HEK293 (cell line): ENCODE measurements around the gene IGFLR1.

Source experiments
- BCL6B ChIP-seq: fragments of 450-650 bp; formaldehyde crosslinking; IDR thresholded peaks from 2 replicates; pipeline ENCODE4 v1.5.1; 2017; ENCODE audit warnings: missing biosample characterization, missing genetic modification characterization
- KLF1 ChIP-seq: fragments of 450-650 bp; formaldehyde crosslinking; IDR thresholded peaks from 2 replicates; pipeline ENCODE4 v1.5.1; 2016; ENCODE audit warnings: missing biosample characterization, missing genetic modification characterization
- SALL2 ChIP-seq: fragments of 450-650 bp; formaldehyde crosslinking; IDR thresholded peaks from 2 replicates; pipeline ENCODE4 v1.5.0; 2017; ENCODE audit warnings: missing biosample characterization, mild to moderate bottlenecking, missing genetic modification characterization, borderline replicate concordance
- SETDB1 ChIP-seq: IDR thresholded peaks from one replicate; pipeline ENCODE4 v1.6.1; 2017; ENCODE audit warnings: mild to moderate bottlenecking, low read length, moderate library complexity, mixed read lengths; ENCODE audit not compliant: insufficient read length
- WT1 ChIP-seq: fragments of 450-650 bp; formaldehyde crosslinking; IDR thresholded peaks from 2 replicates; pipeline ENCODE4 v1.5.1; 2016; ENCODE audit warnings: missing biosample characterization, missing genetic modification characterization
- ZBTB1 ChIP-seq: fragments of 450-650 bp; formaldehyde crosslinking; IDR thresholded peaks from 2 replicates; pipeline ENCODE4 v1.5.1; 2016; ENCODE audit warnings: missing biosample characterization, missing genetic modification characterization
- ZBTB21 ChIP-seq: fragments of 450-650 bp; formaldehyde crosslinking; IDR thresholded peaks from 2 replicates; pipeline ENCODE4 v1.5.1; 2017; ENCODE audit warnings: missing biosample characterization, missing genetic modification characterization
- ZBTB6 ChIP-seq: fragments of 450-650 bp; formaldehyde crosslinking; IDR thresholded peaks from 2 replicates; pipeline ENCODE4 v1.5.1; 2017; ENCODE audit warnings: missing biosample characterization, missing genetic modification characterization
- ZIC2 ChIP-seq: fragments of 450-650 bp; formaldehyde crosslinking; IDR thresholded peaks from 2 replicates; pipeline ENCODE4 v1.5.1; 2016; ENCODE audit warnings: missing biosample characterization, missing genetic modification characterization
- ZNF114 ChIP-seq: fragments of 450-650 bp; formaldehyde crosslinking; IDR thresholded peaks from 2 replicates; pipeline ENCODE4 v1.5.0; 2017; ENCODE audit warnings: missing biosample characterization, missing genetic modification characterization
- ZNF175 ChIP-seq: fragments of 450-650 bp; formaldehyde crosslinking; IDR thresholded peaks from 2 replicates; pipeline ENCODE4 v1.5.1; 2016; ENCODE audit warnings: missing biosample characterization, missing genetic modification characterization
- ZNF24 ChIP-seq: fragments of 450-650 bp; formaldehyde crosslinking; IDR thresholded peaks from 2 replicates; pipeline ENCODE4 v1.5.1; 2016; ENCODE audit warnings: missing biosample characterization, missing genetic modification characterization
- ZNF248 ChIP-seq: fragments of 450-650 bp; formaldehyde crosslinking; IDR thresholded peaks from 2 replicates; pipeline ENCODE4 v1.5.1; 2017; ENCODE audit warnings: missing biosample characterization, missing genetic modification characterization
- ZNF26 ChIP-seq: fragments of 450-650 bp; formaldehyde crosslinking; IDR thresholded peaks from 2 replicates; pipeline ENCODE4 v1.5.1; 2016; ENCODE audit warnings: missing biosample characterization, missing genetic modification characterization
- ZNF280C ChIP-seq: fragments of 450-650 bp; formaldehyde crosslinking; IDR thresholded peaks from 2 replicates; pipeline ENCODE4 v1.5.1; 2016; ENCODE audit warnings: missing biosample characterization, missing genetic modification characterization
- ZNF37A ChIP-seq: fragments of 450-650 bp; IDR thresholded peaks from 2 replicates; pipeline ENCODE4 v1.5.1; 2018; ENCODE audit warnings: missing biosample characterization, missing genetic modification characterization
- ZNF416 ChIP-seq: fragments of 450-650 bp; formaldehyde crosslinking; IDR thresholded peaks from 2 replicates; pipeline ENCODE4 v1.5.1; 2016; ENCODE audit warnings: missing biosample characterization, missing genetic modification characterization
- ZNF426 ChIP-seq: fragments of 450-650 bp; formaldehyde crosslinking; IDR thresholded peaks from 2 replicates; pipeline ENCODE4 v1.5.1; 2017; ENCODE audit warnings: missing biosample characterization, missing genetic modification characterization, mild to moderate bottlenecking, inconsistent platforms, moderate library complexity
- ZNF510 ChIP-seq: fragments of 450-650 bp; formaldehyde crosslinking; IDR thresholded peaks from 2 replicates; pipeline ENCODE4 v1.5.1; 2018; ENCODE audit warnings: mild to moderate bottlenecking, missing genetic modification characterization, missing biosample characterization; ENCODE audit not compliant: insufficient replicate concordance
- ZNF521 ChIP-seq: fragments of 450-650 bp; formaldehyde crosslinking; IDR thresholded peaks from 2 replicates; pipeline ENCODE4 v1.5.1; 2017; ENCODE audit warnings: missing biosample characterization, mild to moderate bottlenecking, missing genetic modification characterization
- ZNF548 ChIP-seq: fragments of 450-650 bp; formaldehyde crosslinking; IDR thresholded peaks from 2 replicates; pipeline ENCODE4 v1.5.1; 2016; ENCODE audit warnings: missing biosample characterization, missing genetic modification characterization
- ZNF555 ChIP-seq: fragments of 450-650 bp; formaldehyde crosslinking; conservative IDR thresholded peaks from 2 replicates; pipeline ENCODE4 v1.5.1; 2017; ENCODE audit warnings: missing biosample characterization, mild to moderate bottlenecking, missing genetic modification characterization, inconsistent platforms
- ZNF645 ChIP-seq: fragments of 450-650 bp; formaldehyde crosslinking; IDR thresholded peaks from 2 replicates; pipeline ENCODE4; 2016; ENCODE audit warnings: missing biosample characterization, missing genetic modification characterization
- ZNF658 ChIP-seq: fragments of 450-650 bp; formaldehyde crosslinking; IDR thresholded peaks from 2 replicates; pipeline ENCODE4; 2016; ENCODE audit warnings: missing biosample characterization, missing genetic modification characterization
- ZNF677 ChIP-seq: fragments of 450-650 bp; IDR thresholded peaks from 2 replicates; pipeline ENCODE4 v1.5.0; 2018; ENCODE audit warnings: missing biosample characterization, mild to moderate bottlenecking, missing genetic modification characterization, moderate library complexity
- ZNF692 ChIP-seq: fragments of 450-650 bp; formaldehyde crosslinking; IDR thresholded peaks from 2 replicates; pipeline ENCODE4 v1.5.1; 2016; ENCODE audit warnings: missing biosample characterization, missing genetic modification characterization
- ZNF76 ChIP-seq: fragments of 450-650 bp; formaldehyde crosslinking; IDR thresholded peaks from 2 replicates; pipeline ENCODE4; 2016; ENCODE audit warnings: low read depth, missing biosample characterization, missing genetic modification characterization, borderline replicate concordance
- ZNF785 ChIP-seq: fragments of 450-650 bp; formaldehyde crosslinking; IDR thresholded peaks from 2 replicates; pipeline ENCODE4 v1.5.1; 2016; ENCODE audit warnings: missing biosample characterization, missing genetic modification characterization
- ZSCAN23 ChIP-seq: fragments of 450-650 bp; formaldehyde crosslinking; IDR thresholded peaks from 2 replicates; pipeline ENCODE4 v1.5.1; 2016; ENCODE audit warnings: missing biosample characterization, missing genetic modification characterization

The IGFLR1 gene

GRCh38 chr19:35716801-35717664, 25.2 kb downstream of the IGFLR1 start (continued):
- TF ChIP-seq ZNF692 (tag by site-specific recombination) (peak; percentile 87), ZNF416 (tag by site-specific recombination) (peak; percentile 60; the same call in 1 of the 2 replicates), ZNF248 (tag by site-specific recombination) (no peak), SETDB1 (no peak), ZNF548 (tag by site-specific recombination) (no peak), KLF1 (tag by site-specific recombination) (peak; percentile 58), ZNF280C (tag by site-specific recombination) (no peak), WT1 (peak; percentile 68; the same call in 1 of the 2 replicates), ZIC2 (peak; percentile 83), ZNF785 (tag by site-specific recombination) (peak; percentile 91; the same call in 1 of the 2 replicates), ZNF645 (peak; percentile 66; the same call in 1 of the 2 replicates), ZBTB6 (tag by site-specific recombination) (no peak), ZNF658 (tag by site-specific recombination) (no peak), ZNF24 (peak; percentile 86), SALL2 (tag by site-specific recombination) (no peak), ZNF26 (tag by site-specific recombination) (no peak), ZNF510 (no peak), ZNF521 (tag by site-specific recombination) (no peak), ZSCAN23 (no peak; the same call in 1 of the 2 replicates), ZNF76 (tag by site-specific recombination) (peak; percentile 100), ZNF677 (tag by site-specific recombination) (0 out of 2 replicates have a peak, but pooled peaks have one; percentile 2), ZBTB21 (tag by site-specific recombination) (peak; percentile 80; the same call in 1 of the 2 replicates), ZNF426 (tag by site-specific recombination) (no peak), ZNF555 (tag by site-specific recombination) (no peak), ZNF37A (tag by site-specific recombination) (no peak), ZNF114 (tag by site-specific recombination) (no peak), BCL6B (no peak), ZBTB1 (tag by site-specific recombination) (no peak; the same call in none of the 2 replicates), ZNF175 (tag by site-specific recombination) (no peak)
